HG03060 (cell line): ENCODE measurements around the gene ZCCHC8.
"Not testable (repeated sequence)": the region's sequence is repeated elsewhere in the genome, so short reads cannot be mapped to it uniquely, and the experiment has no call there.

ENCODE experiments used
- ATAC-seq: cut with Tn5 transposase; IDR thresholded peaks from one replicate; pipeline ENCODE4 v1.9.1; 2021; ENCODE audit warnings: low read depth, moderate number of reproducible peaks; ENCODE audit not compliant: unreplicated experiment

Gene ZCCHC8

DNA sequence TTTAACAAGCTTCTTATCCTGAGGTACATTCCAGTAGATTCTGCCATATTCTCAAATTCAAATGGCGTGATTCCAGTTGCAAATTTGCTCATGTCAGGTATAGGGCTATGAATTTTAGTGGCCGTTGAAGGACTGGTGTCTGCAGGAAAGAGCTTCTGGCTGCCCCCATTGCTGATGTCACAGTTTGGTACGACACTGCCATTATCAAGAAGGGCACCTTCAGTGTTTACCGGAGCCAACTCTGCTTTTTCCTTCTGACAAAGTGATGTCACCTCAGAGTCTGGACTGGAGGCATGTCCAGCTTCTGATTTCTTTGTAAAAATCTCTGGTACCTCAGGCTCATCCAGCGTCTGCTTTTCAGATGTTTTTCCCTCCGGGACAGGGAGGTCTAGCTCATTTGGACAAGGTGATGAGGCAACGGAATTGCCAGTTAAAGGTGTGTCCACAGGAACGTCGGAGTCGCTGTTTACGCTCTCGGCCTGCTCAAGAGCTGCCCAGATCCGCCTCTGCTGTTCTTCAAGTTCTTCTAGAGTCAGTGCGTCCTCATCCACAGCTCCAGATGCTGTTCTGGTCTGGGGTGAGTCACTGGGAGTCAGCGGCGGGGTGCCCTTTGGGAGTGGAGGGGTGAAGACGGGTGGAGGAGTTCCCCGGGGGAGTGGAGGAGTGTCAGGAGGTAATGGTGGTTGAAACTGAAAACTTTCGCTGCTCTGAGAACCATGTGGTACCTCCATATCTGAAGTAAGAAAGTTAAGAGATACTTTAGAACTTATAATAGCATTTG, 27.0 kb downstream of the ZCCHC8 start:
- ATAC-seq, result no peak

DNA sequence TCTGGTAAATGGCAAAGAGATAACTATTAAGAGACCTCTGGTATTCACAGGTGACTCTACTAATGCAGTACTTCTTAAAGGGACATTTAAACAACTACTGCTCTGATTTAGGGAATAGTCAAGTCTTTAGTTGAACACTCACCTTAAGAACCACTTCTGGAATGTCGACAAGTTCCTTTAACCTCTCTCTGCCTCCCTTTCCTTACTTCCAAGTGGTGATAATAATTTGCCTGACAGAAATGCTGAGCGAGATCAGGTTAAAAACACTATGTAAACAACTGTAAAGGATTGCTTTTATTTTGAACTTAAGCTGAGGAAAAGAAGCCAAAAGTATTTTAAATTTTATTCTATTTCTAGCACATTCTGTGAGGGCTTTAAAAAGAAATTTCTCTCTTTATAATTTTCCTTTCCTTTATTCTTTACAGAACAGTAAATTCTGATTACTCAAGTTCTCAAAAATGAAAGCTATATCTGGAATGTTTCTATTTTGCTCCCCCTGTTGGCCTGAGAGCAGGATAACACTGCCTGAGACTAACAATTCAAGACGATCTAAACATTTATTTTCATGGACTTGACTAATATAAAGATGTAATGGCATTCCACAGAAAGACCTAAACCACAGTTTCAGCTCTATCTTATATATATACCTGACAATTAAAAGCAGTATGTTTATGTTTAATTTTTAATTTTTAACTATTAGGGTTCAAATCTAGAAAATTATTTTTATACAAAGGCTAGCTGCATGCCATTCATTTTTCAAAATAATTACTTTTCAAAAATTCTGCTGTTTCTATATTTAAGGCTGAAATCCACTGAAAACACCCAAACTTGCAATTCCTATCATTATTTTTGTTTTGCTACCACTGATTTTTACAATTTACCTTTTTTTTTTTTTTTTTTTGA, 29.2 kb downstream of the ZCCHC8 start:
- no peak for ATAC-seq

DNA sequence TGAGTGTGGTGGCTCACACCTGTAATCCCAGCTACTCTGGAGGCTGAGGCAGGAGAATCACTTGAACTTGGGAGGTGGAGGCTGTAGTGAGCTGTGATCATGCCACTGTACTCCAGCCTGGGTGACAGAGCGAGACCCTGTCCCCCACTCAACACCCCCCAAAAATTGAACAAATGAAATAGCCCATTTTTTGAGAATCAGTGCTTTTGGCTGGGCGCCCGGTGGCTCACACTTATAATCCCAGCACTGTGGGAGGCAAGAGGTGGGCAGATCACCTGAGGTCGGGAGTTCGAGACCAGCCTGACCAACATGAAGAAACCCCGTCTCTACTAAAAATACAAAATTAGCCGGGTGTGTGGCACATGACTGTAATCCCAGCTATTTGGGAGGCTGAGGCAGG, 30.2 kb downstream of the ZCCHC8 start:
- not testable (repeated sequence) for ATAC-seq

DNA sequence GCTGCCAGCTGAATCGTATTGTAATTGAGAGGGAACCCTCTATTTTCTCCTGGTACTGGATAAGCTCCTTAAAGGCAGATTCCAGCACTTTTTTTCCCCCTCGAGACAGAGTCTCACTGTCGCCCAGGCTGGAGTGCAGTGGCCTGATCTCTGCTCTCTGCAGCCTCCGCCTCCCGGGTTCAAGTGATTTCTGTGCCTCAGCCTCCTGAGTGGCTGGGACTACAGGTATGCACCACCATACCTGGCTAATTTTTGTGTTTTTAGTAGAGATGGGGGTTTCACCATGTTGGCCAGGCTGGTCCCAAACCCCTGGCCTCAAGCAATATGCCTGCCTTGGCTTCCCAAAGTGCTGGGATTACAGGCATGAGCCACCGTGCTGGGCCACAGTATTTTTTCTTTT, 30.9 kb downstream of the ZCCHC8 start:
- not testable (repeated sequence) for ATAC-seq

DNA sequence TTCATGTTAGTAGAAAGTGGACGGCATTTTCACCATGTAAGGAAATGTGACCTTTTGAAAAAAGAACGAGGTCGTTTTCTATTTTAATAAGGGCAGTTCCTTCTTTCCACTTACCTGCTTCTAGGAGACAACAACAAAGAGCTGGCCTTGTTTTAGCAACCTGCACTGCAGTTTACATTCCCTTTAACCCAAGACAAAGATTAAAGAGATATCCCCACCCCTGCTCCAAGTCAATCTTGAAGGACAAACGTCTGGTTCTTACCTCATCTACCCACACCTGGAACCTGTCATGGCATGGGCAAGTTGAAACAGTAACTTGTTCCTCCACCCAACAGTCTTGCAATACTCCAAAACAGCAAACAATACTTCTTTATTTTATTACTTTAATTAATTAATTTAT, 32.7 kb downstream of the ZCCHC8 start:
- no peak for ATAC-seq

DNA sequence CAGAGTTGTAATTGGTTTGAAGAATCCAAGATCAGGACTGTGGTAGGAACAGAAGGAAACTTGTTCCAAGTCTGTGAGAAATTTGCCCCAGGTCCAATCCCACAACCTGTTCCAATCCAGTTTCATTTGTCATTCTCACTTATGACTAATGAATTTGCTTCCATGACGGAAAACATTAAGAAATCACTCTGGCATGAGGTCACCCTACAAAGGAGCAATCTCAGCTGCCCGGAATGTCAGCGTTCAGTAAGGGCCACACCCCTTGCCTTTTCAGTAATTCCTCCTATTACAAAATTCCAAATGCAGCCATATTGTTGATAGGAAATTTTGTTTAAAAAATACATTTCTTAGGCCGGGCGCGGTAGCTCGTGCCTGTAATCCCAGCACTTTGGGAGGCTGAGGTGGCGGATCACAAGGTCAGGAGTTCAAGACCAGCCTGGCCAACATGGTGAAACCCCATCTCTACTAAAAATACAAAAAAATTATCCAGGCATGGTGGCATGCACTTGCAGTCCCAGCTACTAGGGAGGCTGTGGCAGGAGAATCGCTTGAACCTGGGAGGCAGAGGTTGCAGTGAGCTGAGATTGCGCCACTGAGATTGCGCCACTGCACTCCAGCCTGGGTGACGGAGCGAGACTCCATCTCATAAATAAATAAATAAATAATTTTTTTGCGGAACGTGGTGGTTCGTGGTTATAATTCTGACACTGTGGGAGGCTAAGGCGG, 36.3 kb downstream of the ZCCHC8 start:
- not testable (repeated sequence) for ATAC-seq

DNA sequence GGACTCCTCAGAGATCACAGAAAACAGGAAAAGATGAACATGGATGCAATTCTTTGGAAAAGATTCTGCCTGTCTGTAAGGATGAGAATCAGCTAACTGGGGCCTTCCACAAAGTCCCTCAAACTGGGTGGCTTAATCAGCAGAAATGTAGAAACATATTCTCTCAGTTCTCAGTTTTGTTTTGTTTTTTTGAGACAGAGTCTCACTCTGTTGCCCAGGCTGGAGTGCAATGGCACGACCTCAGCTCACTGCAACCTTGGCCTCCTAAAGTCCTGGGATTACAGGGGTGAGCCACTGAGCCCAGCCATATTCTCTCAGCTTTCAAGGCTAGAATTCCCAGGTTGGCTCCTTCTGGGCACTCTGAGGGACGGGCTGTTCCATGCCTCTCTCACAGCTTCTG, 40.1 kb downstream of the ZCCHC8 start:
- ATAC-seq, result no peak

DNA sequence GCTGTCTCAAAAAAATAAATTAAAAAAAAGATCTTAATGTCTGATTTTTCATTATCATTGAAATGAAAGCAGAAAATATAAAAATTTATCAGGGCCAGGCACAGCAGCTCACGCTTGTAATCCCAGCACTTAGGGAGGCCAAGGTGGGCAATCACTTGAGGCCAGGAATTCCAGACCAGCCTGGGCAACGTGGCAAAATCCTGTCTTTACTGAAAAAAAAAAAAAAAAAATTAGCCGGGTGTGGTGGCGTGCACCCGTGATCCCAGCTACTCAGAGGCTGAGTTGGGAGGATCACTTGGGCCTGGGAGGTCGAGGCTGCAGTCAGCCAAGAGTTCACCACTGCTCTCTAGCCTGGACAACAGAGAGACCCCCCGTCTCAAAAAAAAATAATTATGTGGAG, 40.7 kb downstream of the ZCCHC8 start:
- ATAC-seq, result no peak

DNA sequence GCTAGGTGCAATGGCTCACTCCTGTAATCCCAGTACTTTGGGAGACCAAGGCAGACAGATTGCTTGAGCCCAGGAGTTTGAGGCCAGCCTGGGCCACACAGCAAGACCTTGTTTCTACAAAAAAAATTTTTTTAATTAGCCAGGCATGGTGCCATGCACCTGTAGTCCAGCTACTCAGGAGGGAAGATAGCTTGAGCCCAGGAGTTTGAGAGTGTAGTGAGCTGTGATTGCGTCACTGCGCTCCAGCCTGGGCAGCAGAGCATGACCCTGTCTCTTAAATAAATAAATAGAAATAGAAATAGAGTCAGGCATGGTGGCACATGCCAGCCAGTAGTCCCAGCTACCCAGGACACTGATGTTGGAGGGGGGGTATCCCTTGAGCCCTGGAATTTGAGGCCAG, 41.5 kb downstream of the ZCCHC8 start:
- no peak for ATAC-seq

DNA sequence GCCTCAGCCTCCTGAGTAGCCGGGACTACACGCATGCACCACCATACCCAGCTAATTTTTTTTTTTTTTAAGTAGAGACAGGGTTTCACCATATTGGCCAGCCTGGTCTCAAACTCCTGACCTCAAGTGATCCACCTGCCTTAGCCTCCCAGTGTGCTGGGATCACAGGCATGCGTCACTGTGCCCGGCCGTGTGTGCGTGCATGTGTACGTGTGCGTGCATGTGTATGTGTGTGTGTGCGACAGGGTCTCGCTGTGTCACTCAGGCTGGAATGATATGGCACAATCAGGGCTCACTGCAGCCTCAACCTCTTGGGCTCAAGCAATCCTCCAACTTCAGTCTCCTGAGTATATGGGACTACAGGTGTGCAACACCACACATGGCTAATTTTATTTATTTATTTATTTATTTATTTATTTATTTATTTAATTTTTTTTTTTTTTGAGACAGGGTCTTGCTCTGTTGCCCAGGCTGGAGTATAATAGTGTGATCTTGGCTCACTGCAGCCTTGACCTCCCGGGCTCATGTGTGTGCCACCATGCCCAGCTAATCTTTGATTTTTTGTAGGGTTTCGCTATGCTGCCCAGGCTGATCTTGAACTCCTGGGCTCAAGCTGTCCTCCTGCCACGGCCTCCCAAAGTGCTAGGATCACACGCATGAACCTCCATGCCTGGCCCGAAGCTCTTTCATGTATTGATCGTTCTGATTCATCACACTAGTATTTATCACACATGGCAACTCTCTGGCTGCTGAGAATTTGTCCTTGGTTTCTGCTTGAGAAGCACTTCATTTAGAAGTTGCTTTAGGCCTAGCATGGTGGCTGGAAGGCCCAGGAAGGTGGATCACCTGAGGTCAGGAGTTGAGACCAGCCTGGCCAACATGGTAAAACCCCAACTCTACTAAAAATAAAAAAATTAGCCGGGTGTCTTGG, 42.4 kb downstream of the ZCCHC8 start:
- no peak for ATAC-seq

DNA sequence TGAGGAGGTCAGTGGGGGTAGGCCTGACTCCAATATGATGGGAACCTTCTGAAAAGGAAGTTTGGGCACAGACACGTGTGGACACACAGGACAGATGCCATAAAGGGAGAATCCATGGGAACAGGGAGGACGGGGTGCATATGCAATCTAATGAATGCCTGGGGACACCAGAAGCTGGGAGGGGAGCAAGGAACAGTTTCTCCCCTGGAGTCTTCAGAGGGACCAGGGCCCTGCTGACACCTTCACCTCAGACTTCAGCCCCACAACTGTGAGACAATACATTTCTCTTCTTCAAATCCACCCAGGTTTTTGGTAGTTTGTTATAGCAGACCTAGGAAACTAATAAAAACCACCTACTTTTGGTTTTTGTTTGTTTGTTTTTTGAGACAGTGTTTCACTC, 43.1 kb downstream of the ZCCHC8 start:
- no peak for ATAC-seq

DNA sequence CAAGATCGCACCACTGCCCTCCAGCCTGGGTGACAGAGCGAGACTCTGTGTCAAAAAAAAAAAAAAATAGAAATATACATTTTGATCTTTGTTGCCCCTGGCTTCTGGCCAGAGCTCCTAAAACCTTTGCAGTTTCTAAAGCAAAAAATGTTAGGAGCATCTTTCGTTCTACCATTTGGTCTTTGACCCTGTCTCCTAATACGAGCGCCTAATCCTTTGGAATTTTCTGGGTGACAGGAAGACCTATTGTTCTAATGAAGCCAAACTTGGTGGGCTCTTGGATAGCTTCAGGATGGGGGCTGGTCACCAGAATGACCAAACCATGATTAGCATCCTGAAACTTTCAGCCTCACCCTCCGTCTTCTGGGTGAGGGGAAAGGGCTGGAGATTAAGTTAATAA, 46.0 kb downstream of the ZCCHC8 start:
- no peak for ATAC-seq

DNA sequence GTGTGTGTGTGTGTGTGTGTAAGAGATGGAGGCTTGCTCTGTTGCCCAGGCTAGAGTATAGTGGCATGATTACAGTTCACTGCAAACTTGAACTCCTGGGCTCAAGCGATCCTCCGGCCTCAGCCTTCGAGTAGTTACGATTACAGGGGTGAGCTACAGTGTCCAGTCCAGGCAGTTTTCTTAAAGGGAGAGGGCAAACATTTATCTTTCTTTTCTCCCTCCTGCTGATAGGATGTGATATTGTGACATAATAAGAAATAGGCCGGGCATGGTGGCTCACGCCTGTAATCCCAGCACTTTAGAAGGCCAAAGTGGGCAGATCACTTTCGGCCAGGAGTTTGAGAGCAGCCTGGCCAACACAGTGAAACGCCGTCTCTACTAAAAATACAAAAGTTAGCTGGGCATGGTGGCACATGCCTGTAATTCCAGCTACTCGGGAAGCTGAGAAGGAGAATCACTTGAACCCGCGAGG, 46.4 kb downstream of the ZCCHC8 start:
- no peak for ATAC-seq

DNA sequence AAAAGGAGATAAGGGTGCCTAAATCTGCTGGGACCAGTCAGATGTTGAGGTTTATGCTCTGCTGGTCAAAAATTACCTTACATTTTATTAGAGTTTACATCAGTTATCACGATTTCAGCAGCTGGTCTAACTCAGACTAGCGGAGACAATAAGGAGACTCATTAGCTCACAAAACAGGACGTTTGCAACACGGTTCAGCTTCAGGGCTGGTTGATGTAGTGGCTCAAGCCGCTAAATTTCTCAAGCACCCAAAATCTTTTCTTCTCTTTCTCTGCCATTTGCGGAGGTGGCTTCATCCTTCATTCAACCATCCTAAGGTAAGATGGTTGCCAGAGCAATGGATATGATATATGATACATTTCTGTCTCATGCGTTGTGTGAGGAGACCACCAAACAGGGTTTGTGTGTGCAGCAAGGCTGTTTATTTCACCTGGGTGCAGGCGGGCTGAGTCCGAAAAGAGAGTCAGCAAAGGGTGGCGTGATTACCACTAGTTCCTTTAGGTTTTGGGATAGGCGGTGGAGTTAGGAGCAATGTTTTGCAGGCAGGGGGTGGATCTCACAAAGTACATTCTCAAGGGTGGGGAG, 47.9 kb downstream of the ZCCHC8 start:
- no peak for ATAC-seq

DNA sequence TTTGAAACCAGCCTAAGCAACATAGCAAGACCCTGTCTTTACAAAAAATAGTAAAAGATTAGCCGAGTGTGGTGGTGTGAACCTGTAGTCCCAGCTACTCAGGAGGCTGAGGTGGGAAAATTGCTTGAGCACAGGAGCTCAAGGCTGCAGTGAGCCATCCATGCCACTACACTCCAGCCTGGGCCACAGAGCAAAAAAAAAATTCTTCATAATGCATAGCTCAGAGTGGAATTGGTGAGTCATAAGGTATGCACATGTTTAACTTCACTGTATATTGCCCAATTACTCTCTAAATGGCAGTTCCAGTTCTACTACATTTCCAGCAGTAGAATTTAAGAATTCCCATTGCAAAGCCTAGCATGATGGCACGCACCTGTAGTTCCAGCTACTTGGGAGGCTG, 51.4 kb downstream of the ZCCHC8 start:
- no peak for ATAC-seq

DNA sequence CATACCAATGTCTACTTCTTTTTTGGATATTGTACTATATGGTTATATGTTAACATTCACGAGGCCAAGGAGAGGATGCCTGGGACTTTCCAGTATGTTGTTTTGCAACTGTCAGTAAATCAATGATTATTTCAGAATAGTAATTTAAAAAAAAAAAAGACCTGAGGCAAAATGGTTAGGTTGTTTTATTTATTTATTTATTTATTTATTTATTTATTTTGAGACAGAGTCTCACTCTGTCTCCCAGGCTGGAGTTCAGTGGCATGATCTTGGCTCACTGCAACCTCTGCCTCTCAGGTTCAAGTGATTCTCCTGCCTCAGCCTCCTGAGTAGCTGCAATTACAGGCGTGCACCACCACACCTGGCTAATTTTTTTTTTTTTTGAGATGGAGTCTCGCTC, 52.9 kb downstream of the ZCCHC8 start:
- ATAC-seq, result not testable (repeated sequence)

DNA sequence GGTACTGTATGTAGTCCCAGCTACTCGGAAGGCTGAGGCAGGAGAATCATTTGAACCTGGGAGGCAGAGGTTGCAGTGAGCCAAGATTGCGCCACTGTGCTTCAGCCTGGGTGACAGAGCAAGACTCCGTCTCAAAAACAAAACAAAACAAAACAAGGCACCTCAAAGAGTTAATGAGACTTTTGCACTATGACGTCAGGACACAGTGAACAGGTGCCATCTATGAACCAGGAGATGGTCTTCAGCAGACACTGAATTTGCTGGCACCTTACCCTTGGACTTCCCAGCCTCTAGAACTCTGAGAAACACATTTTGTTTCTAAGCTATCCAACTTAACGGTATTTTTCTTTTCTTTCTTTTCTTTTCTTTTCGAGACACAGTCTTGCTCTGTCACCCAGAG, 54.3 kb downstream of the ZCCHC8 start:
- ATAC-seq, result not testable (repeated sequence)

DNA sequence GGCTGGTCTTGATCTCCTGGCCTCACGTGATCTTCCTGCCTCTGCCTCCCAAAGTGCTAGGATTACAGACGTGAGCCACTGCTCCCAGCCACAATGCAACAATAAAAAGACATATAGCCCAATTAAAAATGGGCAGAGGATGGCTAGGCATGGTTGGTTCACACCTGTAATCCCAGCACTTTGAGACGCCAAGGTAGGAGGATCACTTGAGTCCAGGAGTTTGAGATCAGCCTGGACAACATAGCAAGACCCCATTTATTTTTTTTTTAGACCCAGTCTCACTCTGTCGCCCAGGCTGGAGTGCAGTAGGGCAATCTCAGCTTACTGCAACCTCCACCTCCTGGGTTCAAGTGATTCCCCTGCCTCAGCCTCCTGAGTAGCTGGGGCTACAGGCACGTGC, 56.7 kb downstream of the ZCCHC8 start:
- not testable (repeated sequence) for ATAC-seq

DNA sequence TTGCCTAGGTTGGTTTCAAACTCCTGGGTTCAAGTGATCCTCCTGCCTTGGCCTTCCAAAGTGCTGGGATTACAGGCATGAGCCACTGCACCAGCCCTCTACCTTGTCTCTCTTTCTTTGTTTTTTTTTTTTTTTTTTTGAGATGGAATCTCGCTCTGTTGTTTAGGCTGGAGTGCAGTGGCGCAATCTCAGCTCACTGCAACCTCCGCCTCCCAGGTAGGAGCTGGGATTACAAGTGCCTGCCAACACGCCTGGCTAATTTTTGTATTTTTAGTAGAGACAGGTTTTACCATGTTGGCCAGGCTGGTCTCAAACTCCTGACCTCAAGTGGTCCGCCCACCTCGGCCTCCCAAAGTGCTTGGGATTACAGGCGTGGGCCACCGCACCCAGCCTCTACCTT, 61.9 kb downstream of the ZCCHC8 start:
- ATAC-seq, result not testable (repeated sequence)
